ENCODE data around the gene ZNF750.

DNA sequence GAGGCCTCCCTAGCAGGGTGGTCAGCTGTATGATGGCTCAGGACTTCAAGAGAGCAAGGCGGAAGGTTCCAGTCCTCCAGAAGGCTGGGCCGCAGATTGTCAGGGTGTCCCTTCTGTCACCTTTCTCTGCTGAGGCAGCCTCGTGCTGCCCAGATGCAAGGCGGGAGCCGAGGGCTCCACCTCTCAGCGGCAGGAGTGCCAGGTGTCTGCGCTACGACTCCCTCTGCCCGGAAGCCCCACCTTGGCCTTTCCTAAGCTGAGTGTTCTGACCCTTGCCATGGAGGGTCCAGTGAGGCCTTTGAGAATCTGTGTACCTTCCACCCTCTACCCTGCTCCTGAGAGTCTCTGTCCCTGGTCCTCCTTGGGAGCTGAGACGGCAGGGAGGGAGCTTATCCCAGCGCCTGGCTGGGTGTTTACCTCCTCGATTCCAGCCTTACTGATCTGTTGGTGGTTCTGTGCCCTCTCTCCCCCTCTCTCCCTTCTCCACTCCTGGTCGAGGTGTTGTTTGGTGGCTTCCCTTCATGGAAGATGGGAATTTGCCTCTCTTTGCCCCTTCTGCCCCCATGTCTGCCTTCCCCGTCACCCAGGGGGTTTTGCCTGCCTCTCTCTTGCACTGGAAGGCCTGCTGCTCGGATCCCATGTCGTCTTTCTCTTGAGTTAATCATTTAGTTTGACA lies 2.2 kb upstream of the ZNF750 start:
- TF ChIP-seq, protein P1, sequence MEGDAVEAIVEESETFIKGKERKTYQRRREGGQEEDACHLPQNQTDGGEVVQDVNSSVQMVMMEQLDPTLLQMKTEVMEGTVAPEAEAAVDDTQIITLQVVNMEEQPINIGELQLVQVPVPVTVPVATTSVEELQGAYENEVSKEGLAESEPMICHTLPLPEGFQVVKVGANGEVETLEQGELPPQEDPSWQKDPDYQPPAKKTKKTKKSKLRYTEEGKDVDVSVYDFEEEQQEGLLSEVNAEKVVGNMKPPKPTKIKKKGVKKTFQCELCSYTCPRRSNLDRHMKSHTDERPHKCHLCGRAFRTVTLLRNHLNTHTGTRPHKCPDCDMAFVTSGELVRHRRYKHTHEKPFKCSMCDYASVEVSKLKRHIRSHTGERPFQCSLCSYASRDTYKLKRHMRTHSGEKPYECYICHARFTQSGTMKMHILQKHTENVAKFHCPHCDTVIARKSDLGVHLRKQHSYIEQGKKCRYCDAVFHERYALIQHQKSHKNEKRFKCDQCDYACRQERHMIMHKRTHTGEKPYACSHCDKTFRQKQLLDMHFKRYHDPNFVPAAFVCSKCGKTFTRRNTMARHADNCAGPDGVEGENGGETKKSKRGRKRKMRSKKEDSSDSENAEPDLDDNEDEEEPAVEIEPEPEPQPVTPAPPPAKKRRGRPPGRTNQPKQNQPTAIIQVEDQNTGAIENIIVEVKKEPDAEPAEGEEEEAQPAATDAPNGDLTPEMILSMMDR (IDR thresholded peaks at IDR 0.05): no peak
- TF ChIP-seq POLR2A (IDR thresholded peaks at IDR 0.05): no peak
- no peak for TF ChIP-seq POLR2AphosphoS5 (IDR thresholded peaks at IDR 0.05; ENCODE audit: insufficient read depth in 1 of 2, low read depth in 1 of 2)
